ENCODE data around the gene KXD1. TPM values are rescaled to one million over a fixed set of nuclear protein-coding genes. Genes with fewer than 3 reads are reported as not detected.

The KXD1 gene
- total RNA-seq, 4 donors from 2014 or later: 129 to 155 (median 149) TPM

GRCh38 chr19:18608805-18609716 lies 51.4 kb downstream of the KXD1 start:
- DNase-seq (ENCODE audit: extremely low spot score): no peak
- intact Hi-C loops (cut with DNase I): no loop called here
- H3K27ac ChIP-seq (replicated peaks in 1 of 4): no peak overlapping the region
- H3K36me3 ChIP-seq: no peaks in the 10 kb centered on the region
- peaks cover 17 to 97% (median 79%) of the 10 kb centered on the region in 4 donors for H3K27me3 ChIP-seq
- WGBS: 73% methylated on average over 9 of the region's 9 CpGs
- H3K4me1 ChIP-seq: peaks cover 43 to 71% (median 61%) of the 10 kb centered on the region in 4 donors
- TF ChIP-seq POLR2AphosphoS5 (IDR thresholded peaks at IDR 0.05) (no peak), EP300 (IDR thresholded peaks at IDR 0.05) (no peak), POLR2A (IDR thresholded peaks at IDR 0.05; ENCODE audit: low read depth) (no peak)
- TF ChIP-seq, protein P1, sequence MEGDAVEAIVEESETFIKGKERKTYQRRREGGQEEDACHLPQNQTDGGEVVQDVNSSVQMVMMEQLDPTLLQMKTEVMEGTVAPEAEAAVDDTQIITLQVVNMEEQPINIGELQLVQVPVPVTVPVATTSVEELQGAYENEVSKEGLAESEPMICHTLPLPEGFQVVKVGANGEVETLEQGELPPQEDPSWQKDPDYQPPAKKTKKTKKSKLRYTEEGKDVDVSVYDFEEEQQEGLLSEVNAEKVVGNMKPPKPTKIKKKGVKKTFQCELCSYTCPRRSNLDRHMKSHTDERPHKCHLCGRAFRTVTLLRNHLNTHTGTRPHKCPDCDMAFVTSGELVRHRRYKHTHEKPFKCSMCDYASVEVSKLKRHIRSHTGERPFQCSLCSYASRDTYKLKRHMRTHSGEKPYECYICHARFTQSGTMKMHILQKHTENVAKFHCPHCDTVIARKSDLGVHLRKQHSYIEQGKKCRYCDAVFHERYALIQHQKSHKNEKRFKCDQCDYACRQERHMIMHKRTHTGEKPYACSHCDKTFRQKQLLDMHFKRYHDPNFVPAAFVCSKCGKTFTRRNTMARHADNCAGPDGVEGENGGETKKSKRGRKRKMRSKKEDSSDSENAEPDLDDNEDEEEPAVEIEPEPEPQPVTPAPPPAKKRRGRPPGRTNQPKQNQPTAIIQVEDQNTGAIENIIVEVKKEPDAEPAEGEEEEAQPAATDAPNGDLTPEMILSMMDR (IDR thresholded peaks at IDR 0.05): no peak
- no peak overlapping the region for H3K4me3 ChIP-seq
- H3K9me3 ChIP-seq: no peaks in the 10 kb centered on the region

DNA sequence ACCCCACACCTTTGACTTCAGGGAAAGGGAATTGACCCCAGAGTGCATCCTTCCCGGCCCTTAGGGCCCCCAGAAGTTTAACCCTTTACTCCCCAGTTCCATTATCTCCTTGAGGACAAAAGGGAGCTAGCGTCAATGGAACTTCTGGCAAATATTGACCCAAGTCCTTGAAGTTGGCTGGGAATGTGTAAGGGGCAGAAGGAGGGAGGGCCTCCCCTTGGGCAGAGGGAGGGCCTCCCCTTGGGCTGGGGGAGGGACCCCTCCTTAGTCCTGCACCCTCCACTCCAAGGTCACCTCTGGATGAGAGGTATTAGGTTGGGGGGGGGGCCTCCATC lies 52.0 kb downstream of the KXD1 start:
- no peak for TF ChIP-seq EP300 (IDR thresholded peaks at IDR 0.05)
- no peak for TF ChIP-seq POLR2AphosphoS5 (IDR thresholded peaks at IDR 0.05)
- TF ChIP-seq, protein P1 (IDR thresholded peaks at IDR 0.05): no peak
- TF ChIP-seq POLR2A (IDR thresholded peaks at IDR 0.05; ENCODE audit: low read depth): no peak
- no peaks in the 10 kb centered on the region for H3K36me3 ChIP-seq
- peaks cover 17 to 97% (median 72%) of the 10 kb centered on the region in 4 donors for H3K27me3 ChIP-seq
- no peaks in the 10 kb centered on the region for H3K9me3 ChIP-seq
- H3K27ac ChIP-seq (replicated peaks in 1 of 4): no peak overlapping the region
- H3K4me1 ChIP-seq: peaks cover 42 to 65% (median 58%) of the 10 kb centered on the region in 4 donors
- WGBS: 44% methylated on average over 2 of the region's 2 CpGs
- H3K4me3 ChIP-seq: no peak overlapping the region
- DNase-seq (ENCODE audit: extremely low spot score): no peak
- intact Hi-C loops (cut with DNase I): no loop called here

GRCh38 chr19:18610245-18610555 lies 52.5 kb downstream of the KXD1 start:
- Histone ChIP-seq H3K36me3 (no peaks in the 10 kb centered on the region), H3K4me3 (no peak overlapping the region), H3K9me3 (no peaks in the 10 kb centered on the region), H3K27ac (replicated peaks in 1 of 4) (no peak overlapping the region), H3K4me1 (peaks cover 42 to 59% (median 57%) of the 10 kb centered on the region in 4 donors), H3K27me3 (peaks cover 17 to 97% (median 68%) of the 10 kb centered on the region in 4 donors)
- WGBS: no CpG with 5 or more reads among the region's 3 CpGs
- DNase-seq (ENCODE audit: extremely low spot score): no peak
- no peak for TF ChIP-seq POLR2A (IDR thresholded peaks at IDR 0.05; ENCODE audit: low read depth)
- TF ChIP-seq, protein P1 (IDR thresholded peaks at IDR 0.05): no peak
- no peak for TF ChIP-seq EP300 (IDR thresholded peaks at IDR 0.05)
- TF ChIP-seq POLR2AphosphoS5 (IDR thresholded peaks at IDR 0.05): no peak
- intact Hi-C loops (cut with DNase I): no loop called here

- H3K27me3 ChIP-seq: peaks cover 16 to 97% (median 63%) of the 10 kb centered on the region in 4 donors
- no peaks in the 10 kb centered on the region for H3K9me3 ChIP-seq
- H3K4me3 ChIP-seq: no peak overlapping the region
- WGBS: 20% methylated on average over 7 of the region's 45 CpGs
- TF ChIP-seq, protein P1 (IDR thresholded peaks at IDR 0.05): no peak
- TF ChIP-seq EP300 (IDR thresholded peaks at IDR 0.05): no peak
- TF ChIP-seq POLR2A (IDR thresholded peaks at IDR 0.05; ENCODE audit: low read depth): no peak
- TF ChIP-seq POLR2AphosphoS5 (IDR thresholded peaks at IDR 0.05): no peak
- peaks cover 42 to 55% (median 53%) of the 10 kb centered on the region in 4 donors for H3K4me1 ChIP-seq
- DNase-seq (ENCODE audit: extremely low spot score): no peak
- no peaks in the 10 kb centered on the region for H3K36me3 ChIP-seq
- H3K27ac ChIP-seq (replicated peaks in 1 of 4): no peak overlapping the region
- intact Hi-C loops (cut with DNase I): no loop called here
Observed at GRCh38 chr19:18610556-18611326, 53.1 kb downstream of the KXD1 start.

All from esophagus muscularis mucosa (tissue), 4 donors.